22Rv1 (cell line): Measurements from ENCODE around the gene PPP4R4.
"Not testable (repeated sequence)": the region's sequence is repeated elsewhere in the genome, so short reads cannot be mapped to it uniquely, and the experiment has no call there.

Experiments used
- ZFX ChIP-seq: fragments of 450-650 bp; IDR thresholded peaks from 2 replicates; pipeline ENCODE4 v1.6.1; 2017; ENCODE audit warnings: antibody characterized with exemption, borderline replicate concordance
- TF ChIP-seq, protein P1 (sequence below): fragments of 450-650 bp; IDR thresholded peaks from 2 replicates; pipeline ENCODE4 v1.5.1; 2017; ENCODE audit warnings: mild to moderate bottlenecking

- TF ChIP-seq, protein P1, sequence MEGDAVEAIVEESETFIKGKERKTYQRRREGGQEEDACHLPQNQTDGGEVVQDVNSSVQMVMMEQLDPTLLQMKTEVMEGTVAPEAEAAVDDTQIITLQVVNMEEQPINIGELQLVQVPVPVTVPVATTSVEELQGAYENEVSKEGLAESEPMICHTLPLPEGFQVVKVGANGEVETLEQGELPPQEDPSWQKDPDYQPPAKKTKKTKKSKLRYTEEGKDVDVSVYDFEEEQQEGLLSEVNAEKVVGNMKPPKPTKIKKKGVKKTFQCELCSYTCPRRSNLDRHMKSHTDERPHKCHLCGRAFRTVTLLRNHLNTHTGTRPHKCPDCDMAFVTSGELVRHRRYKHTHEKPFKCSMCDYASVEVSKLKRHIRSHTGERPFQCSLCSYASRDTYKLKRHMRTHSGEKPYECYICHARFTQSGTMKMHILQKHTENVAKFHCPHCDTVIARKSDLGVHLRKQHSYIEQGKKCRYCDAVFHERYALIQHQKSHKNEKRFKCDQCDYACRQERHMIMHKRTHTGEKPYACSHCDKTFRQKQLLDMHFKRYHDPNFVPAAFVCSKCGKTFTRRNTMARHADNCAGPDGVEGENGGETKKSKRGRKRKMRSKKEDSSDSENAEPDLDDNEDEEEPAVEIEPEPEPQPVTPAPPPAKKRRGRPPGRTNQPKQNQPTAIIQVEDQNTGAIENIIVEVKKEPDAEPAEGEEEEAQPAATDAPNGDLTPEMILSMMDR: not testable (repeated sequence)
- TF ChIP-seq ZFX: not testable (repeated sequence)
Measured at GRCh38 chr14:94264195-94264594, 90.1 kb downstream of the PPP4R4 start.
